A673 (cell line): ENCODE measurements around the gene SMYD3. TPM values are rescaled to one million over a fixed set of nuclear protein-coding genes. Genes with fewer than 3 reads are reported as not detected.

Experiments
- BruUV-seq: library from RNA; stranded (reverse); fragments of 400-500 nt; replicated peaks from 2 replicates; lab custom pipeline; 2021; lab: Mats Ljungman, UMichigan
- CTCF ChIA-PET: fragments of 300-600 bp; sonication (Branson Sonifier 250); formaldehyde crosslinking; loops from one replicate; lab custom pipeline; 2022; ENCODE audit warnings: antibody characterized with exemption; lab: Charles Lee
- POLR2A ChIA-PET: fragments of 300-600 bp; sonication (Branson Sonifier 250); formaldehyde crosslinking; loops from one replicate; lab custom pipeline; 2022; ENCODE audit warnings: antibody characterized with exemption; ENCODE audit not compliant: low non-redundant PET; lab: Charles Lee
- DNase-seq: peaks from one replicate; pipeline ENCODE4 v3.0.0-alpha.2; 2015; ENCODE audit warnings: low spot score
- H3K27ac ChIP-seq: fragments of 200-600 bp; sonication (generic); 2 replicates; pipeline ENCODE4 v1.5.1; 2016; ENCODE audit warnings: mixed run types, low read depth, mild to moderate bottlenecking, mixed read lengths, antibody characterized with exemption, low read length; ENCODE audit not compliant: poor library complexity, severe bottlenecking
- H3K27me3 ChIP-seq: fragments of 200-600 bp; sonication (generic); replicated peaks from 2 replicates; pipeline ENCODE4 v1.6.1; 2017; ENCODE audit warnings: mixed run types, low read depth, mild to moderate bottlenecking, mixed read lengths, antibody characterized with exemption, low read length; ENCODE audit not compliant: insufficient read depth, poor library complexity
- H3K36me3 ChIP-seq: fragments of 200-600 bp; sonication (generic); 2 replicates; pipeline ENCODE4 v1.6.1; 2016; ENCODE audit warnings: mixed run types, mild to moderate bottlenecking, mixed read lengths, antibody characterized with exemption, low read length; ENCODE audit not compliant: insufficient read depth, poor library complexity, severe bottlenecking
- H3K4me1 ChIP-seq: fragments of 200-600 bp; sonication (generic); 2 replicates; pipeline ENCODE4 v1.6.1; 2017; ENCODE audit warnings: mixed run types, mild to moderate bottlenecking, mixed read lengths, antibody characterized with exemption, low read length; ENCODE audit not compliant: insufficient read depth, poor library complexity, severe bottlenecking
- H3K4me3 ChIP-seq: fragments of 200-600 bp; sonication (generic); 2 replicates; pipeline ENCODE4 v1.5.1; 2016; ENCODE audit warnings: low read depth, mixed run types, mild to moderate bottlenecking, mixed read lengths, low read length; ENCODE audit not compliant: poor library complexity, severe bottlenecking
- H3K9me3 ChIP-seq: fragments of 200-600 bp; sonication (generic); 2 replicates; pipeline ENCODE4 v1.6.1; 2016; ENCODE audit warnings: mixed run types, low read depth, mild to moderate bottlenecking, mixed read lengths, antibody characterized with exemption, low read length; ENCODE audit not compliant: poor library complexity, severe bottlenecking
- CTCF ChIP-seq: fragments of 300-800, 200-600 bp; sonication (generic); conservative IDR thresholded peaks from 2 replicates; pipeline ENCODE4 v1.5.1; 2017; ENCODE audit warnings: low read depth, mild to moderate bottlenecking, antibody characterized with exemption, low read length, moderate library complexity, mixed read lengths
- EZH2 ChIP-seq: fragments of 200-600 bp; sonication (generic); IDR thresholded peaks from 2 replicates; pipeline ENCODE4 v1.6.1; 2017; ENCODE audit warnings: borderline replicate concordance, low read depth, mild to moderate bottlenecking, mixed read lengths, antibody characterized with exemption, low read length; ENCODE audit not compliant: poor library complexity, severe bottlenecking
- intact Hi-C: fragments of 100-400 bp; cut with micrococcal nuclease; formaldehyde crosslinking; loops from one replicate; pipeline ENCODE4 v1.10.0; 2022; ENCODE audit not compliant: unreplicated experiment
- total RNA-seq: library from RNA; stranded (reverse); gene quantifications from 2 replicates; pipeline ENCODE4 v1.2.3, GENCODE V29; 2021

SMYD3 gene
- total RNA-seq, 1 experiment from 2014 or later, result 29.0 TPM

GRCh38 chr1:246226041-246226440 lies 281.0 kb downstream of the SMYD3 start:
- no peak overlapping the region for H3K4me3 ChIP-seq
- intact Hi-C loops, result no loop called here
- POLR2A ChIA-PET, result no interaction called here
- no TSS peak for BruUV-seq
- H3K9me3 ChIP-seq, result peaks cover under 1% of the 10 kb centered on the region
- CTCF ChIA-PET, result no interaction called here
- H3K27ac ChIP-seq, result no peak overlapping the region
- no peaks in the 10 kb centered on the region for H3K4me1 ChIP-seq
- TF ChIP-seq CTCF (no peak), EZH2 (no peak)
- no peaks in the 10 kb centered on the region for H3K36me3 ChIP-seq
- no peak for DNase-seq
- H3K27me3 ChIP-seq, result no peaks in the 10 kb centered on the region

- intact Hi-C loops, result no loop called here
- no peak for DNase-seq
- POLR2A ChIA-PET, result no interaction called here
- Histone ChIP-seq H3K9me3 (peaks cover 4% of the 10 kb centered on the region), H3K4me3 (no peak overlapping the region), H3K27me3 (no peaks in the 10 kb centered on the region), H3K4me1 (no peaks in the 10 kb centered on the region), H3K36me3 (no peaks in the 10 kb centered on the region), H3K27ac (no peak overlapping the region)
- CTCF ChIA-PET, result no interaction called here
- no TSS peak for BruUV-seq
- no peak for TF ChIP-seq CTCF
Measured at GRCh38 chr1:246221485-246222255, 285.4 kb downstream of the SMYD3 start.

GRCh38 chr1:246220495-246221065 lies 286.5 kb downstream of the SMYD3 start:
- Histone ChIP-seq H3K4me3 (no peak overlapping the region), H3K4me1 (no peaks in the 10 kb centered on the region), H3K36me3 (no peaks in the 10 kb centered on the region), H3K27ac (no peak overlapping the region), H3K9me3 (peaks cover 4% of the 10 kb centered on the region), H3K27me3 (no peaks in the 10 kb centered on the region)
- BruUV-seq, result no TSS peak
- CTCF ChIA-PET, result no interaction called here
- TF ChIP-seq EZH2 (no peak), CTCF (no peak)
- POLR2A ChIA-PET, result no interaction called here
- DNase-seq, result no peak
- intact Hi-C loops, result no loop called here
